Nephron (organoid): Measurements from ENCODE around the gene SEMA3C.
"Not testable (repeated sequence)": the region's sequence is repeated elsewhere in the genome, so short reads cannot be mapped to it uniquely, and the experiment has no call there.

ENCODE experiments used
- H3K27ac Mint-ChIP-seq, 3 experiments: 2 replicates each; pipeline ENCODE4 v1.8.0; 2020; ENCODE audit warnings: mixed read lengths in 3 of 3, mild to moderate bottlenecking in 2 of 3, moderate library complexity in 1 of 3
- H3K27me3 Mint-ChIP-seq: 2 replicates; pipeline ENCODE4 v1.8.0; 2021; ENCODE audit warnings: low read depth, mild to moderate bottlenecking, moderate library complexity, mixed read lengths
- H3K36me3 Mint-ChIP-seq: 2 replicates; pipeline ENCODE4 v1.8.0; 2020; ENCODE audit warnings: low read depth, mixed read lengths
- H3K4me1 Mint-ChIP-seq: 2 replicates; pipeline ENCODE4 v1.8.0; 2020; ENCODE audit warnings: mixed read lengths
- H3K4me3 Mint-ChIP-seq, 3 experiments: 2 replicates each; pipeline ENCODE4 v1.8.0; 2020; ENCODE audit warnings: mild to moderate bottlenecking in 3 of 3, mixed read lengths in 3 of 3, moderate library complexity in 2 of 3
- H3K9me3 Mint-ChIP-seq: 2 replicates; pipeline ENCODE4 v1.8.0; 2020; ENCODE audit warnings: mixed read lengths
- CTCF ChIP-seq, 3 experiments: fragments of 200-600 bp; sonication (generic); IDR thresholded peaks; one replicate each; pipeline ENCODE4 v1.5.0; 2021; ENCODE audit warnings: antibody characterized with exemption in 3 of 3; ENCODE audit not compliant: unreplicated experiment in 3 of 3

Gene SEMA3C

GRCh38 chr7:80935991-80936780 is 17.3 kb upstream of the SEMA3C start:
- H3K4me3 Mint-ChIP-seq, result no peak overlapping the region
- peaks cover 10% of the 10 kb centered on the region for H3K4me1 Mint-ChIP-seq
- H3K27me3 Mint-ChIP-seq, result no peaks in the 10 kb centered on the region
- TF ChIP-seq CTCF (IDR thresholded peaks at IDR 0.05; ENCODE audit: unreplicated experiment in 3 of 3), result no peak
- no peak overlapping the region for H3K27ac Mint-ChIP-seq
- H3K36me3 Mint-ChIP-seq, result no peaks in the 10 kb centered on the region
- peaks cover 4% of the 10 kb centered on the region for H3K9me3 Mint-ChIP-seq

- H3K4me1 Mint-ChIP-seq, result no peaks in the 10 kb centered on the region
- H3K27ac Mint-ChIP-seq, result no peak overlapping the region
- H3K27me3 Mint-ChIP-seq, result no peaks in the 10 kb centered on the region
- no peak for TF ChIP-seq CTCF (IDR thresholded peaks at IDR 0.05; ENCODE audit: unreplicated experiment in 3 of 3)
- H3K36me3 Mint-ChIP-seq, result no peaks in the 10 kb centered on the region
- peaks cover 6% of the 10 kb centered on the region for H3K9me3 Mint-ChIP-seq
- H3K4me3 Mint-ChIP-seq, result no peak overlapping the region
These were observed 15.5 kb upstream of the SEMA3C start for GRCh38 chr7:80934321-80934720.

GRCh38 chr7:80932536-80932935 is 13.7 kb upstream of the SEMA3C start:
- H3K4me3 Mint-ChIP-seq, result no peak overlapping the region
- no peaks in the 10 kb centered on the region for H3K4me1 Mint-ChIP-seq
- TF ChIP-seq CTCF (IDR thresholded peaks at IDR 0.05; ENCODE audit: unreplicated experiment in 3 of 3), result no peak
- peaks cover 6% of the 10 kb centered on the region for H3K9me3 Mint-ChIP-seq
- no peaks in the 10 kb centered on the region for H3K36me3 Mint-ChIP-seq
- no peaks in the 10 kb centered on the region for H3K27me3 Mint-ChIP-seq
- H3K27ac Mint-ChIP-seq, result no peak overlapping the region

- H3K36me3 Mint-ChIP-seq, result no peaks in the 10 kb centered on the region
- no peak overlapping the region for H3K4me3 Mint-ChIP-seq
- H3K27ac Mint-ChIP-seq, result no peak overlapping the region
- H3K27me3 Mint-ChIP-seq, result no peaks in the 10 kb centered on the region
- TF ChIP-seq CTCF (IDR thresholded peaks at IDR 0.05; ENCODE audit: unreplicated experiment in 3 of 3), result no peak
- peaks cover 9% of the 10 kb centered on the region for H3K9me3 Mint-ChIP-seq
- H3K4me1 Mint-ChIP-seq, result no peaks in the 10 kb centered on the region
These were observed 10.8 kb upstream of the SEMA3C start for GRCh38 chr7:80929619-80930018.

- not testable (repeated sequence) for H3K36me3 Mint-ChIP-seq, H3K4me3 Mint-ChIP-seq, H3K9me3 Mint-ChIP-seq, H3K27ac Mint-ChIP-seq, H3K27me3 Mint-ChIP-seq
- peaks cover 15% of the 10 kb centered on the region for H3K4me1 Mint-ChIP-seq
These were observed 8.1 kb upstream of the SEMA3C start for GRCh38 chr7:80926955-80927354.

- peak overlapping the region in 2 of 3 experiments; percentile 1 to 24 for H3K27ac Mint-ChIP-seq
- no peak overlapping the region for H3K4me3 Mint-ChIP-seq
- no peaks in the 10 kb centered on the region for H3K27me3 Mint-ChIP-seq
- peaks cover 4% of the 10 kb centered on the region for H3K9me3 Mint-ChIP-seq
- TF ChIP-seq CTCF (IDR thresholded peaks at IDR 0.05; ENCODE audit: unreplicated experiment in 3 of 3), result no peak
- H3K36me3 Mint-ChIP-seq, result no peaks in the 10 kb centered on the region
- peaks cover 33% of the 10 kb centered on the region for H3K4me1 Mint-ChIP-seq
These were observed 5.2 kb upstream of the SEMA3C start for GRCh38 chr7:80924090-80924489.
